DMS114 treated with DMSO at 0.1 percent for 48 hours (cell line): Measurements from ENCODE around the gene FAM118A.
"Not testable (repeated sequence)": the region's sequence is repeated elsewhere in the genome, so short reads cannot be mapped to it uniquely, and the experiment has no call there.

Experiments
- DNase-seq: peaks from one replicate; lab custom pipeline; 2025; ENCODE audit not compliant: unreplicated experiment; lab: John Stamatoyannopoulos, UW

FAM118A gene

DNA sequence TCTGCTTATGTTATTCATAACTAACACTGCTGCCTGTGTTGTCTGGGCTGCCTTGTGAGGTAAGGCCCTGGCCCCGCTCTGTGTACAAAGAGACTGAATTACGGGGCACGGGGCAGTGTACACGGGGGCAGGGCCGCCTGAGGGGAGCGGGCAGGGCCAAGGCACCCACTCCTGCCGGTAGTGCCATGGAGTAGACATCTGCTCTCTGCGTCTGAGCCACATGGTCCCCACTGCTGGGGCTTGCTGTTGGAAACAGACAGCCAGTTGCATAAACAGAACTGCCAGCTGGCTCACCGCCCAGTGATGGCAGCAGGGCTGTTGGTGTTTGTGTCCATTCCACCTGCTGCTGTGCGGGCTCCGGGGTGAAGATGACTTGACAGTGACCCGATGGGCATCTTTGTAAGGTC, 19.8 kb downstream of the FAM118A start:
- no peak for DNase-seq

DNA sequence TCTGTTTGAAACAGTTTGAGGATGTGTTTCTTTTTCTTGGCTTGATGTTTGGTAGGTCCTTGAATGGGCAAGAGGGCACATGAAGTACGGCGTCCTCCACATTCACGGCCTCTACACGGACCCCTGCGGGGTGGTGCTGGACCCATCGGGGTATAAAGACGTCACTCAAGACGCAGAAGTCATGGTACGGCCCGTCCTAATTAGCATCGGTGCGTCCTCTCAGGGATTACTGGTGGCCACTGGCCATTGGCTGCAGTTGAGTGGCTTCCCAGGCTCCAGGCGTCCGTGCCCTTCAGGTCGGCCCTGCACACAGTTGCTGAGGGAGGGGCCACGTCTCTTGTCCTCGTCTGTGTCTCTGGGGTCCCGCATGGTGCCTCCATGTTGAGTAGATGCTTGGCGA, 20.8 kb downstream of the FAM118A start:
- no peak for DNase-seq

DNA sequence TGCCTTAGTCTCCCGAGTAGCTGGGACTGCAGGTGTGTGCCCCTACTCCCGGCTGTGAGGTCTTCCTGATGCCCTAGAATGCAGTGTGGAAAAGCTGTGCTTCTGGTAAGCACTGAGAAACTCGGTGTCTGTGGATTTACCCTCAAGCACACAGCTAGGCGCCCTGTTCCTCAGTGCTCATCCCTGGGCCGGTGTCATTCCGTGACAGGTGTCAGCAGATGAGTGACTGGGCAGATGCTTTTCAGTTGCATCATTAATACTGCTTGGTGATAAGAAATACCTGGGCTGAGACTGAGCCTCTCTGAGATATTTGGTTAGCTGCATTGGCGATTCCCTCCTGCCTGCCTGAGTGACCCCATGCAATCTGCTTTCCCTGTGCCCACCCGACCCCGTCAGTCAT, 21.8 kb downstream of the FAM118A start:
- DNase-seq = no peak

DNA sequence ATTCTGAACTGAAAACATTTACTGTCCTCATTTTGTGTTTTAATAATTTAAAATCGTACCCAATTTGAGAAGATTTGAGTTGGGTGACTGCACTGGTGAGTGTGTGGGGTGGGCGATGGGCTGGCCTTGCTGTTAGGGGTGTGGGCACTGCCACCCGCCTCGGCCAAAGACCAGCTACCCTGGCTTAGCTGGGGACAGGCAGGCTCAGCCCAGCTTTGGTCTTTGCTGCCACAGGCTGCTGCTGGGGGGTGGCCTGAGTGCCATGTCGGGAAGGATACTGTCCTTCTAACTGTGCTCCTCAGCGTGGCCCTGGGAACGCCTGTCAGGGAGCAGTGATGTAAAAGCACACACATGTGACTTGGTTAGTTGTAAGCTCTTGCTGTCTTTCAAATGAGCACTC, 22.3 kb downstream of the FAM118A start:
- no peak for DNase-seq

DNA sequence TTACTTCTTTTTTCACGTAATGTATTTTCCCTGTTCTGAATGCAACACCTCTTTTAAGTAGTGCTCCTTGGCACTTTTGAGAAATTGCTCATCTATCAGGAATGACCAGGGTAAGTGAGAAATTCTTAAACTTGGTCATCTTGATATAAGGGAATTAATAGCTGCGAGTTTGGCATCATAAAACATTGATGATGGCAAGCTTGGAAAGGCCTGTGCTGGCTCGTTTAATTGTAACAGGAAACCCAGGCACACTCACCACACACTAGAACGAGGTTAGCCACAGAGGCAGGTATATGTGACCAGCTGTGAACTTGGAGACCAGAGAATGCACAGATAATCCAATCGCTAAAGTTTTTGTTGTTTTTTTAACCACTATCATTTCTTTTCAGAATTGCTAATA, 24.3 kb downstream of the FAM118A start:
- DNase-seq = no peak

DNA sequence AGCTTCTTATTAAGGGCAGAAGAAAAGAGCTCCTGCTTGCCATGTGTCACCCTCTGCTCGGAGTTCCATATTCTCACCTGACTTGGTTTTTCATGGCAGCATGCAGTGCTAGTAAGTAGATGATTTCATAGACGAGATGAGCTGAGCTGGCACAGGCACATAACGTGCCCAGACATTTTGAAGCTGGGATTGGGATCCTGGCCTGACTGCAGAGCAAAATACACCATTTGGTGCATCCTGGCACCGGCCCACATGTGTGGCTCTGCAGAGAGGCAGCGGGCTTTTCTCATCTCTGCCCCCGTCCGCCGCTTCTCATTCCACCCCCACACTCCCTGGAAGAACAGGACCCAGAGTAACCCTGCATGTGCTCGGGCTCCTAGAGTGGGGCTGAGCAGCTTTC, 24.8 kb downstream of the FAM118A start:
- DNase-seq = no peak

DNA sequence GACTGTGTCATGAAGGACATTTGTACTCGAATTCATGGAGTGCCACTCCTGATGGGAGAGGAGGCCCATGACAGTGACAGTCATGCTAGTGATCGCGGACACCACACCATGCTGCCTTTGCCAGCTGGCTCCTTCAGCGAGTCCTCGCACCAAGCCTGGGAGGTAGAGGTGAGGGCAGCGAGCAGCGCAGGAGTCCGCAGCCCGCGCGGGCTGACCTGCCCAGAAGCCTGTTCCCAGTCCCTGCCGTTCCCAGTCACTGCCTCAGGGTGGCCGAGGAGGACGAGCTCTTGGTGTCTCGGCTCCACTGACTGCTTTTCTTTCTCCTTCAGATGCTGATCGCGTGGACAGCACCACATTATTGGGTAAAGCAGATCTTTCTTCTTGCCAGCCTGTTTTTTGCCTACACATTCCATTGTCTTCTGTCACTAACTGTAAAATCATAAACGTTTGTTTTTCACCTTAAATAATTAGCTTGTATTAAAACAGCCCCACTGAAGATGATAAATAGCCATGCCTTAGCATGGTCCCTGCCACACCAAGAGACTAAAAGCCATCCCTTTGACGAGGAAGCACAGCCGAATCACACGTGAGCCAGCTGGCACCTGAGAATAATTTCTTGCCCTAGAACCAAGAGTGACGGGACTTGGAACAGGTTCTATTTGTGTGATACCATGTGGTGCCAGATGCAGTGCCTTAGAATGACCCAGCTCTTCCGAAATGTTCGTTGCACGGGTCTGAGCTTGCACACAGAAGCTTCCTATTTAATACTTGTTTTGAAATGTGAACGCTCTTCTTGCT, 25.5 kb downstream of the FAM118A start:
- no peak for DNase-seq

DNA sequence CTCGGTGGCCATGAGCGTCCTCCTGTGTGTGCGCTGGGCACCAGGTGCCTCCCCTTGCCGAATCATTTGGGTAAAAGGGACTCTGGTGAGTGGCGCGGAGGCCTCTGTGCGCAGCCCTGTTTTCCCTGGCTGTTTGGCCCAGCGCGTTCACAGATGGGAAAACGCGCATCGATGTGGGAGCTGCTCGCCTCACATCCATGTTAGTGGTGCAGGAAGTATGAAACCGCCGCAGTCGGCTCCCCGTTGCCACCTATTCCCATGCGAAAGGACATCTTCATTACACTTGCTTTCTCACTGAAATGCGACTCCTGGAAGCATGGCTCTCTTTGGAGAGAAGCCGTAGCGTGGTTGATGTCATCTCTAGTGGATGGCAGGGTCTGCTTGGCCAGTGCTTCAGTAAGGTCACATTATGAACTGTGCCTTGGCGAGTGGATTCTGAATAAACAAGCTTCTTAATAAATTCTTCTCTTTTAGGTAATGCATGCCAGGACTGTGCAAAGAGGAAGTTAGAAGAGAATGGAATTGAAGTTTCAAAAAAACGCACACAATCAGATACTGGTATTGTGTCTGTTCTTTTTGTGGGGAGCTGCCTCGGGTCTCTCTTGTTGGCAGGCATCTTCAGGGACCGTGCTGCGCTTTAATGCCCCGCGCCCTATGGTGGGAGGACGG, 26.3 kb downstream of the FAM118A start:
- no peak for DNase-seq

DNA sequence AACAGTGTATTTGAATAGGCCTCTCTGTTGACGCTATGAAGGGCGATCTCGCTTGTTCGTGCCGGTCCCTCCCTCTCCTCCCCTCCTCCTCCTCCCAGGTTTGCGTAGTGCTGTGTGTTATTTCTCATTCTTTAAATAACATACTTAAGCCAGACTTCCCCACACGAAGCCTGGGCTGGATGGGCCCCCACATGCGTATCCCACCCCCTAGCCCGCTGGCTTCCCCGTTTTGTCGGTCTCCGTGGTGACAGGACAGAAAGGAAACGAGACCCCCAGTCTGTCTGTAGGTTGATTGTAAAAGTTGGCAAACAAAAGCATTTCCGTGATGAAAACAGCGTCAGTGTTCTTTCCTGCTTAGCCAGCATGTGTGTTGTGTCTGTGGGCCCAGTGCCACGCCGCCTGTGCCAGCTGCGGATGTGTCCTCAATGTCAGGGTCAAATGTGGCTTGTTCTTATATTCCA, 27.3 kb downstream of the FAM118A start:
- DNase-seq = no peak

DNA sequence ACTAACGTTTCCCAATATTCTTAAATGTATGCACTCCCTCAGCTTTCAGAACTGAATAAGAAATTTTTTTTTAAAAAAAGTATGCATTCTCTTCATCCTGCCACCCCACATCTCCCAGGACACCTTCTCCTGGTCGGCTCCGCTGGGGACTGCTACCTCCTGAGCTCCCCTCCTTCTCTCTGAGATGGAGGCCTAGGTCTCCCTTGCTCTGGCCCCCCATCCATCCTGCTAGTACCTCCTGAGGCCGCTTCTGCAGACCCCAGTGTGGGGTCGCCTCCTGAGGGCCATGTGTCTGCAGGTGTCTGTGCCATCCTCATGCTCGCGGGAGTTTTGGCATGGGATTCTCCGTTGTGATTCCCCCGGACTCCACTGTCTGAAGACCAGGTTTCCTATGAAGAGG, 27.8 kb downstream of the FAM118A start:
- DNase-seq = no peak

DNA sequence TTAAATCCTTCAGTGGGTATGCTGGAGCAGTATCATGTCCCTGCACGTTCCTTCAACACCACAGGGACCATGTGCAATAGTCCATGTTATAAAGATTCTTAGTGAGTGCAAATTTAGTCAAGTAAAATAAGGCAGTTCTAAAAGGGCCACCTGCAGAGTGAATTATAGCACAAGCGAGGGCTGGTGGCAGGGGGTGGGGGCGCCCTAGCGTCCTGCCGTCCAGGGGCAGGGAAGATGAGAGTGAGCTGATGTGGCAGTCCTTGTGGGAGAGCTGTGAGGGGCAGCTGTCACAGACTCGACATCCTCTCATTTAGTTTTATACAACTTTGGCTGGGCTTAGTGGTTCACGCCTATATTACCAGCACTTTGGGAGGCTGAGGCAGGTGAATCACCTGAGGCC, 29.1 kb downstream of the FAM118A start:
- DNase-seq = no peak

DNA sequence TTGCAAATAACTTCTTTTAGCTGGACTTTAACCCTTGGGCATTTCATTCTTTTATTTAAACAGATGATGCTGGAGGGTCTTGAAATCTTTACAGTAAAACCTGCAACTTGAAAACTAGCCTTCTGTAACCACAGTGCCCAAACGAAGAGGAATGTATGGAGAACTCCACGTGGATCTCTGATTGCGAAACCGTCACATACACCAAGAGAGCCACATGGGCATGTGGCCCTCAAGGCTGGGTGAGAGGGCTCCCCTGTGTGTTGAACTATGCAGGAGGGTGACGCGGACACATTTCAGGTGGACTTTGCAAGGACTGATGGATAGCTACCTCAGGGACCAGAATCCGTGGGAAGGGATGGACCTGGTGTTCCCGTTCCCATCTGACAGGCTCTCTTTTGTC, 30.6 kb downstream of the FAM118A start:
- DNase-seq = no peak

DNA sequence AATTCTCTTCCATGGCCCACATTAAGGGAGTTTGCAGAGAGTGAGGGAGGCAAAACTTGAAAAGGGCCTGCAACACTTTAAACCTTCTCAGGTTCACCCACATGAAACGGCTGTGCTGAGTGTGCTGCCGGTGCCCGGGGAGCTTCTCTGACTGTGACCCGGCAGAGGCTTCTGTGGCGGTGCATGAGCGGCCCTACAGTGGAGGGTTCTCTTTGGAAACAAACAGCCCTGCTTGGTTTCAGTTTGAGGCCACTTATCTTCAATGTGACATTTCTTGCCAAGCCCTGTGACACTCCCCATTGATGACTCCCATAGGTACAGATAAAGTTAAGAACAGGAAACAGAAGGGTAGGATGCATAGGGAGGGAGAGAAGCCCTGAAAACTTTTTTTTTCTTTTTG, 31.8 kb downstream of the FAM118A start:
- no peak for DNase-seq

DNA sequence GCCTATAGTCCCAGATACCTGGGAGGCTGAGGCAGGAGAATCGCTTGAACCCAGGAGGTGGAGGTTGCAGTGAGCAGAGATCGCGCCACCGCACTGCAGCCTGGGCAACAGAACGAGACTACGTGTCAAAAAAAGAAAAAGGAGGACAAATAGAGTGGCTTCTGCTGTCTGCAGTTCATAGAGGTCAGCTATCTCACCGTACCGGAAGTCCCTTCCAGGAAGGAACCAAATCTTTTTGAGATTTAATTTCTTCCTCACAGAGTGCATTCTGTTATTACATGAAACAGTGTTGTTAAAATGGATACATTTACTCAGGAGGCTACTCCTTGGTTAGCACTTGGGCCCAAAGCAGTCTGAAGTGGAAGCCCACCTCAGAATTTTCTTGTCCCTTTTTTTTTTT, 33.4 kb downstream of the FAM118A start:
- DNase-seq = no peak

DNA sequence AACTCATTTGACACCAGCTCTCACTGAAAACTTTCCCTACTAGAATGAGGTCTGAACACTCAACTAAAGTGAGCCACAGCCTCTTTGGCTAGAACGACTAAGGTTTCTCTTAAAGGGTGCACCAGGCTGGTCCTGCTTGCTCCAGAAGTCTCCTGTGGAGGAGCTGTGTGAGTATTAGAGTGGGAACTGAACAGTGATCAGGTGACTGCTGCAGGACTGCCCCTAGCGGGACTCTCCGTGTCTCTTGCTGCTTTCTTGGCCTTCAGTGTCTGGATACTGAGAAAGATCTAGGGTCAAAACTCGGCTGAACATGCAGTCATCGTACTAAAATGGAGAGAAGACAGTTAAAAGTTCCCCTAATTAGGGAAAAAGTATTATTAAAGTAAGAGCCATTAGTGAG, 34.6 kb downstream of the FAM118A start:
- DNase-seq = no peak

DNA sequence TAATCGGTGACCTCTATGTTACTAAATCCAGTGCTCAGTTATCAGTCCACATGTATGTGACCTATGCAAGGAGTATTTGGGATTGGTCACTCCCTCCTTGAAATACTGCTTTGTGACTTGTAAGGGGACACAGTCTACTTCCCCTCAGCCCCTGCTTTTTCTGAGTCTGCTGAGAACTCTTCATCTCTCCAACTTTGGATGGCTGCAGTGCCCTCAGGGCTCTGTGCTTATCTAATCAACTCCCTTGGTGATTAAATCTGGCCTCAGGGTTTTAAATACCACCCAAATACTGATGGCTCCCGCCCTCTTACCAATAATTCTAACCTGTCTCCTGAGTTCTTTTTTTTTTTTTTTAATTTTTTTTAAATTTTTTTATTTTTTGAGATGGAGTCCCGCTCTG, 40.2 kb downstream of the FAM118A start:
- DNase-seq = no peak

DNA sequence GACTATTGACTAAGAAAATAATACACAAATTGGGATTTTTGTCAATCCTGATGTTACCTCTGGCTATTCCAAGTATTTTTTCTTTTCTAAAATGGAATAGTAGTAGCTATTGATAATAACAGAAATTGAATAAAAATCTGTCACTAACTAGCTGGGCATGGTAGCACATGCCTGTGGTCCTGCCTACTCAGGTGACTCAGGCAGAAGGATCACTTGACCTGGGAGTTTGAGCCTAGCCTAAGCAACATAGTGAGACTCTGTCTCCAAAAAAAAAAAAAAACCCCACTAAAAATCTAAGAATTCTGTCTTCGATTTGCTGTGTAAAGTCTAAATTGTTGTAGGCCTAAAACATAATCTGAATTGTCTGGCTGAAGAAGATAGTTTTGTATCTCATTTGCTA, 42.2 kb downstream of the FAM118A start:
- DNase-seq = no peak

DNA sequence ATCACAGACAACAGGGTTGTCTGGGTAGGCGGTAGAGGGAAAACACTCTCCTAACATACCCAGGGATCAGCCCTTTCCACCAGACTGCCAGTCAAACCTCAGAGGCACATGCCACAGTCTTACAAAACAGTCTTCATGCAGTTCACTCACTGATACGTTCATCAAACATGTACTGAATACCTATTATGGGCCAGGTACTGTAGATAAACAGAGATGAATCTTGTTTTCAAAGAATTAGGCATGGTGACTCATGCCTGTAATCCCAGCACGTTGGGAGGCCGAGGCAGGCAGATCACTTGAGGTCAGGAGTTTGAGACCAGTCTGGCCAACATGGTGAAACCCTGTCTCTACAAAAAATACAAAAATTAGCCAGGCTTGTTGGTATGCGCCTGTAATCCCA, 43.0 kb downstream of the FAM118A start:
- DNase-seq = not testable (repeated sequence)

DNA sequence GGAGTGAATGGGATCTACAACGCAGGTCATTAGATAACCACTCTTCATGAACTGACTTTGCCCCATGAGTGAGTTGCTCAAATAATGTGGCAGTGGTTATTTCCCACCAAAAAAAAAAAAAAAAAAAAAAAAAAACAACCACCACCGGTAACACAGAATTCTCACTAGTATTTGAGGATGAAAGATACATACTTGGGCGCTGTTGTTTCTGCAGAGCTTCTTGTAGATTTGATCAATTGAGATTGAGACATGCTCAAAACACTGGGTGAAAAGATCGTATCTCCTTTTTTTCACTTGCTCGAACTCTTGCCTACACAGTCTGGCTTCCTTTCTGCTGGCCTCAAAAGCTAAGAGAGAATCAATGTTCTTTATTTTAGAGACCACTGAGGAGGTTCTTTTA, 44.1 kb downstream of the FAM118A start:
- no peak for DNase-seq

DNA sequence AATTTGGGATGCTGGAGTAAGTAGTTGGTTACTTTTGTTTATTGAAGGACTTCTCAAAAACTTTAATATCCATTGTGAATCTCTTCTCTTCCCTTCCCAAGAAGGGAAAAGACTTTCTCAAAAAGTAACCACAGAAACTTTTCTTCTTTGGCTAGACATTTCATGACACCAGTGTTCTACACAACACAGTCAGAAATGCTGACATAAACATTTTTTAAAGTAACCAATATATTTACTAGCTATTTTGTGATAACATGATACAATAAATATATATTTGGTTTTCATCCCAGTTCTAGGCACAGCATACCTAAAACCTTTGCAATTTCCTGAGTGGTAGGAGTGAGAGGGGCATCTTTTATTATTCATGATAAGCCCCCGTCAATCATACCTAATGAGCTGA, 47.8 kb downstream of the FAM118A start:
- DNase-seq = no peak

DNA sequence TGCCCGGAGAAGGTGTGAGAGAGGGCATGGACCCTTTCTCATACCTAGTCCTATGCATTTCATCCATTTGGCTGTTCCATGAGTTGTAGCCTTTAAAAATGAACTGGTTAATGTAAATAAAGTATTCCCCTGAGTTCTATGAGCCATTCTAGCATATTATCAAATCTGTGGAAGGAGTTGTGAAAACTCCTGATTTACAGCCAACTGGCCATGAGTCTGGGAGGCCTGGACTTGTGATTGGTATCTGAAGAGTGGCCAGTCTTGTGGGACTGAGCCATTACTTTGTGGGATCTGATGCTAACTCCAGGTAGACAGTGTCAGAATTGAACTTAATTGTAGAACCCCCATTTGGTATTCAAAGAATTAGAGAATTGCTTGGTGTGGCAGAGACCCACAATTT, 48.4 kb downstream of the FAM118A start:
- DNase-seq = no peak

DNA sequence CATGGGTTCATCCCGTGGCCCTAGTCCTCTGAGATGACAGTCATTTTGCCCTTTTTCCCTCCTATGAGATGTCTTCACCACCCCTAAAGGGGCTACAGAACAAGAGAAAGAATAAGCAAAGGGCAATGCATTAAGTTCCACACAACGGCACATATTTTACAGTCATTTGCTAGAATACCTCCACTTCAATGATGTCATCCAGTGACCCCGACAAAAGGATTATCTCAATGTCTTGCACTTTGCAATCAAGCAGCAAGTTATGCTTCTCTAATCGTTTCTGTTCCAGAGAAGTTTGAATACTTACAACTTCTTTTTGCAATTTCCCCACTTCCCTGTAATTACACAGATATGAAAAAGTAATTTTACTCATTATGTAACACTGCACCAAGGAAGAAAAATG, 49.9 kb downstream of the FAM118A start:
- no peak for DNase-seq

DNA sequence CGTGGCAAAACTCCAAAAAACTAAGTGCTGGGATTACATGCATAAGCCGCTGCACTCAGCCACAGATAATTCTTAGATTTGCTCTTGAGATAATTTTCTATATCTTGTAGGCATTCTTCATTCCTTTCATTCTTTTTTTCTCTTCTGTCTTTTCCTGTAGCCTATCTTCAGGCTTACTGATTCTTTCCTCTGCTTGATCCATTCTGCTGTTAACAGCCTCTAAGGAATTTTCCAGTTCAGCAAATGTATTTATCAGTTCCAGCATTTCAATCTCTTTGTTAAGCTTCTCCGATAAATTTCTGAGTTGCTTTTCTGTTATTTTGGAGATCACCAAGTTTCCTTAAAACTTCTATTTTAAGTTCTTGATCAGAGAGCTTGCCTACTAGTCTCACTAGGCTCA, 57.0 kb downstream of the FAM118A start:
- DNase-seq = no peak
